Body of pancreas (tissue), 4 donors: ENCODE measurements around the gene RPS25.

Source experiments
- CTCF ChIP-seq, 7 experiments: fragments of 450-650 bp in 4 of 7; fragments of 200-600 bp in 3 of 7; sonication (generic) in 3 of 7; IDR thresholded peaks; one replicate each; pipeline ENCODE4 v1.5.1; 2016 to 2019; ENCODE audit warnings: antibody characterized with exemption in 7 of 7
- POLR2A ChIP-seq, 3 donors: fragments of 450-650 bp; IDR thresholded peaks; one replicate each; pipeline ENCODE4 v1.6.1; 2016; ENCODE audit warnings: antibody characterized with exemption in 3 of 3, mild to moderate bottlenecking in 2 of 3

- TF ChIP-seq CTCF (IDR thresholded peaks at IDR 0.05) = no peak
- TF ChIP-seq POLR2A (IDR thresholded peaks at IDR 0.05) = no peak
Measured at GRCh38 chr11:119006656-119007055, 11.5 kb downstream of the RPS25 start.
